GM12873 (cell line): ENCODE results near the gene LILRB5.

ENCODE experiments used
- CTCF ChIP-seq: IDR thresholded peaks from 2 replicates; pipeline ENCODE4 v1.5.1; 2012; ENCODE audit warnings: low read depth, mild to moderate bottlenecking, moderate library complexity, low read length, control low read depth; ENCODE audit not compliant: insufficient read depth; ENCODE audit errors: missing control alignments

LILRB5 gene

DNA sequence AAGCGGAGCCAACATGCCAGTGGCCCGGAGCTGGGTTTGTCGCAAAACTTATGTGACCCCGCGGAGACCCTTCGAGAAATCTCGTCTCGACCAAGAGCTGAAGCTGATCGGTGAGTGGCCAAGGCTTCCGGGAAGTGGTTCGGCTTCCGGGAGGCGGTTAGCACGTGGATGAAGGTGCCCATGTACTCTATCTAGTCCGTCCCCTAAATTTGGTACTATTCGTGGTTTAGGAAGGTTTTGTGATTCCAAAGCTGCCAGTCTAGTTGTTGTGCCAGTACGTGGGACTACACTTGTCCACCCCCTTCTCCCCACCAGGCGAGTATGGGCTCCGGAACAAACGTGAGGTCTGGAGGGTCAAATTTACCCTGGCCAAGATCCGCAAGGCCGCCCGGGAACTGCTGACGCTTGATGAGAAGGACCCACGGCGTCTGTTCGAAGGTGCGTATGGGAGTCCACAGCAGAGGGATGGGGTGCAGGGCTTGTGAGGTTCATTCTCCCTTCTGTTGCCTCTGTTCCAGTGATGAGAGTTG is 55.8 kb downstream of the LILRB5 start:
- no peak for TF ChIP-seq CTCF
